Measurements from ENCODE around the gene KLHDC1.

The KLHDC1 gene

DNA sequence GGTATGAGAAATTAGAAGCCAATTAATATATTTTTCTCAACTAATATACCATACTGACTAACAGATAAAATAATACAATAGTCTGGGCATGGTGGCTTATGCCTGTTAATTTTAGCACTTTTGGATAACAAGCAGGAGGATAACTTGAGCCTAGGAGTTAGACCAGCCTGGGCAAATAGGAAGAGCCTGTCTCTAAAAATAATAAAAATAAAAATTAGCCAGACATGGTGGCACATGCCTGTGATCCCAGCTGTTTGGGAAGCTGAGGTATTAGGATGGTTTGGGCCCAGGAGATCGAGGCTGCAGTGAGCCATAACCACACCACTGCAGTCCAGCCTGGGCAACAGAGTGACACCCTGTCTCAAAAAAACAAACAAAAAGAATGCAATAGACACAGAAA is 99.7 kb downstream of the KLHDC1 start:
- DNase-seq: no peak

- DNase-seq: peak; percentile 6
Measured at GRCh38 chr14:49796025-49796424, 103.1 kb downstream of the KLHDC1 start.
